ENCODE results near the gene CRY2. TPM values are rescaled to one million over a fixed set of nuclear protein-coding genes. Genes with fewer than 3 reads are reported as not detected.

The CRY2 gene
- total and polyA plus RNA-seq, 2 of the 13 experiments (the other 11 are each of a cell fraction or from before 2014, with no cell fraction given): 10.1 to 12.2 TPM

DNA sequence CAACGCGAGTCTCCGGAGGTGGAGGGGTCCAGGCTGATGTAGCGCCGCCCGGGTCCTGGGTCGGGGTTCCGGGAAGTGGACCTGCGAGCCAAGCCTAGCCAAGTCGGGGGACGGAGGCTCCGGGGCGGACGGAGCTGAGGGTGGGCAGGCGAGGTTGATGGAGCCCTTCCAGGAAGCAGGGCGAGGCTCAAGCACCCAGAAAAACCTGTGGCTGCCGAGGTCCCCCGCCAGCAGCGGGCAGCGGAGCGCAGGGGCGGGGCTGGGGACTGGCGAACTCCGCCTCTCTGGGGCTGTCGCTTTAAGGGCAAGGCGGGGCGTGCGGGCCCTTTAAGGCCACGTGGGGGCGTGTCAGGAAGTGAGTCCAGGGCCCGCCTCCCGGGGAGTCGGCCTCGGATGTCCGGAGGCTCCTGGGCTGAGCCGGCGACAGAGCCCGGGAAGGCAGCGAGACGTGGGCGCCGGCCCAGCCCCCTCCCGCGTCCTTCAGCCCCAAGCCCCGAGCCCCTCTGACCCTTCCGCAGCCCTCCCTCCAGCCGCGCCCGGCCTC is 42.4 kb upstream of the CRY2 start, which contains the start of gene SLC35C1 (continued):
- TF ChIP-seq GABPB1 (CRISPR knock-in tag; IDR thresholded peaks at IDR 0.05) (peak; percentile 89), ELF4 (CRISPR knock-in tag; IDR thresholded peaks at IDR 0.05; ENCODE audit: borderline replicate concordance) (no peak), ZMYM2 (CRISPR knock-in tag; IDR thresholded peaks at IDR 0.05) (no peak), ZNF607 (CRISPR knock-in tag; IDR thresholded peaks at IDR 0.05; ENCODE audit: borderline replicate concordance) (0 out of 2 replicates have a peak, but pooled peaks have one; percentile 55), ASH2L (IDR thresholded peaks at IDR 0.05; ENCODE audit: insufficient read length, low read depth, low read length) (peak; percentile 40), ZNF446 (CRISPR knock-in tag; IDR thresholded peaks at IDR 0.05) (no peak), ZNF788 (CRISPR knock-in tag; IDR thresholded peaks at IDR 0.05; ENCODE audit: borderline replicate concordance) (no peak), MED8 (CRISPR knock-in tag; IDR thresholded peaks at IDR 0.05; ENCODE audit: insufficient replicate concordance) (no peak), ZNF670 (CRISPR knock-in tag; IDR thresholded peaks at IDR 0.05; ENCODE audit: borderline replicate concordance) (0 out of 2 replicates have a peak, but pooled peaks have one; percentile 42), ZSCAN5A (CRISPR knock-in tag; IDR thresholded peaks at IDR 0.05; ENCODE audit: borderline replicate concordance) (no peak)
- TF ChIP-seq, protein P1, sequence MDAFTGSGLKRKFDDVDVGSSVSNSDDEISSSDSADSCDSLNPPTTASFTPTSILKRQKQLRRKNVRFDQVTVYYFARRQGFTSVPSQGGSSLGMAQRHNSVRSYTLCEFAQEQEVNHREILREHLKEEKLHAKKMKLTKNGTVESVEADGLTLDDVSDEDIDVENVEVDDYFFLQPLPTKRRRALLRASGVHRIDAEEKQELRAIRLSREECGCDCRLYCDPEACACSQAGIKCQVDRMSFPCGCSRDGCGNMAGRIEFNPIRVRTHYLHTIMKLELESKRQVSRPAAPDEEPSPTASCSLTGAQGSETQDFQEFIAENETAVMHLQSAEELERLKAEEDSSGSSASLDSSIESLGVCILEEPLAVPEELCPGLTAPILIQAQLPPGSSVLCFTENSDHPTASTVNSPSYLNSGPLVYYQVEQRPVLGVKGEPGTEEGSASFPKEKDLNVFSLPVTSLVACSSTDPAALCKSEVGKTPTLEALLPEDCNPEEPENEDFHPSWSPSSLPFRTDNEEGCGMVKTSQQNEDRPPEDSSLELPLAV (CRISPR knock-in tag; conservative IDR thresholded peaks at IDR 0.05; ENCODE audit: low read depth): no peak
- TF ChIP-seq, protein P2, sequence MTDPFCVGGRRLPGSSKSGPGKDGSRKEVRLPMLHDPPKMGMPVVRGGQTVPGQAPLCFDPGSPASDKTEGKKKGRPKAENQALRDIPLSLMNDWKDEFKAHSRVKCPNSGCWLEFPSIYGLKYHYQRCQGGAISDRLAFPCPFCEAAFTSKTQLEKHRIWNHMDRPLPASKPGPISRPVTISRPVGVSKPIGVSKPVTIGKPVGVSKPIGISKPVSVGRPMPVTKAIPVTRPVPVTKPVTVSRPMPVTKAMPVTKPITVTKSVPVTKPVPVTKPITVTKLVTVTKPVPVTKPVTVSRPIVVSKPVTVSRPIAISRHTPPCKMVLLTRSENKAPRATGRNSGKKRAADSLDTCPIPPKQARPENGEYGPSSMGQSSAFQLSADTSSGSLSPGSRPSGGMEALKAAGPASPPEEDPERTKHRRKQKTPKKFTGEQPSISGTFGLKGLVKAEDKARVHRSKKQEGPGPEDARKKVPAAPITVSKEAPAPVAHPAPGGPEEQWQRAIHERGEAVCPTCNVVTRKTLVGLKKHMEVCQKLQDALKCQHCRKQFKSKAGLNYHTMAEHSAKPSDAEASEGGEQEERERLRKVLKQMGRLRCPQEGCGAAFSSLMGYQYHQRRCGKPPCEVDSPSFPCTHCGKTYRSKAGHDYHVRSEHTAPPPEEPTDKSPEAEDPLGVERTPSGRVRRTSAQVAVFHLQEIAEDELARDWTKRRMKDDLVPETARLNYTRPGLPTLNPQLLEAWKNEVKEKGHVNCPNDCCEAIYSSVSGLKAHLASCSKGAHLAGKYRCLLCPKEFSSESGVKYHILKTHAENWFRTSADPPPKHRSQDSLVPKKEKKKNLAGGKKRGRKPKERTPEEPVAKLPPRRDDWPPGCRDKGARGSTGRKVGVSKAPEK (CRISPR knock-in tag; IDR thresholded peaks at IDR 0.05; ENCODE audit: borderline replicate concordance): no peak
- TF ChIP-seq, protein P3, sequence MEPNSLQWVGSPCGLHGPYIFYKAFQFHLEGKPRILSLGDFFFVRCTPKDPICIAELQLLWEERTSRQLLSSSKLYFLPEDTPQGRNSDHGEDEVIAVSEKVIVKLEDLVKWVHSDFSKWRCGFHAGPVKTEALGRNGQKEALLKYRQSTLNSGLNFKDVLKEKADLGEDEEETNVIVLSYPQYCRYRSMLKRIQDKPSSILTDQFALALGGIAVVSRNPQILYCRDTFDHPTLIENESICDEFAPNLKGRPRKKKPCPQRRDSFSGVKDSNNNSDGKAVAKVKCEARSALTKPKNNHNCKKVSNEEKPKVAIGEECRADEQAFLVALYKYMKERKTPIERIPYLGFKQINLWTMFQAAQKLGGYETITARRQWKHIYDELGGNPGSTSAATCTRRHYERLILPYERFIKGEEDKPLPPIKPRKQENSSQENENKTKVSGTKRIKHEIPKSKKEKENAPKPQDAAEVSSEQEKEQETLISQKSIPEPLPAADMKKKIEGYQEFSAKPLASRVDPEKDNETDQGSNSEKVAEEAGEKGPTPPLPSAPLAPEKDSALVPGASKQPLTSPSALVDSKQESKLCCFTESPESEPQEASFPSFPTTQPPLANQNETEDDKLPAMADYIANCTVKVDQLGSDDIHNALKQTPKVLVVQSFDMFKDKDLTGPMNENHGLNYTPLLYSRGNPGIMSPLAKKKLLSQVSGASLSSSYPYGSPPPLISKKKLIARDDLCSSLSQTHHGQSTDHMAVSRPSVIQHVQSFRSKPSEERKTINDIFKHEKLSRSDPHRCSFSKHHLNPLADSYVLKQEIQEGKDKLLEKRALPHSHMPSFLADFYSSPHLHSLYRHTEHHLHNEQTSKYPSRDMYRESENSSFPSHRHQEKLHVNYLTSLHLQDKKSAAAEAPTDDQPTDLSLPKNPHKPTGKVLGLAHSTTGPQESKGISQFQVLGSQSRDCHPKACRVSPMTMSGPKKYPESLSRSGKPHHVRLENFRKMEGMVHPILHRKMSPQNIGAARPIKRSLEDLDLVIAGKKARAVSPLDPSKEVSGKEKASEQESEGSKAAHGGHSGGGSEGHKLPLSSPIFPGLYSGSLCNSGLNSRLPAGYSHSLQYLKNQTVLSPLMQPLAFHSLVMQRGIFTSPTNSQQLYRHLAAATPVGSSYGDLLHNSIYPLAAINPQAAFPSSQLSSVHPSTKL (CRISPR knock-in tag; IDR thresholded peaks at IDR 0.05): no peak
- TF ChIP-seq, protein P4, sequence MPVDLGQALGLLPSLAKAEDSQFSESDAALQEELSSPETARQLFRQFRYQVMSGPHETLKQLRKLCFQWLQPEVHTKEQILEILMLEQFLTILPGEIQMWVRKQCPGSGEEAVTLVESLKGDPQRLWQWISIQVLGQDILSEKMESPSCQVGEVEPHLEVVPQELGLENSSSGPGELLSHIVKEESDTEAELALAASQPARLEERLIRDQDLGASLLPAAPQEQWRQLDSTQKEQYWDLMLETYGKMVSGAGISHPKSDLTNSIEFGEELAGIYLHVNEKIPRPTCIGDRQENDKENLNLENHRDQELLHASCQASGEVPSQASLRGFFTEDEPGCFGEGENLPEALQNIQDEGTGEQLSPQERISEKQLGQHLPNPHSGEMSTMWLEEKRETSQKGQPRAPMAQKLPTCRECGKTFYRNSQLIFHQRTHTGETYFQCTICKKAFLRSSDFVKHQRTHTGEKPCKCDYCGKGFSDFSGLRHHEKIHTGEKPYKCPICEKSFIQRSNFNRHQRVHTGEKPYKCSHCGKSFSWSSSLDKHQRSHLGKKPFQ (CRISPR knock-in tag; IDR thresholded peaks at IDR 0.05; ENCODE audit: insufficient replicate concordance): no peak
- TF ChIP-seq, protein P5, sequence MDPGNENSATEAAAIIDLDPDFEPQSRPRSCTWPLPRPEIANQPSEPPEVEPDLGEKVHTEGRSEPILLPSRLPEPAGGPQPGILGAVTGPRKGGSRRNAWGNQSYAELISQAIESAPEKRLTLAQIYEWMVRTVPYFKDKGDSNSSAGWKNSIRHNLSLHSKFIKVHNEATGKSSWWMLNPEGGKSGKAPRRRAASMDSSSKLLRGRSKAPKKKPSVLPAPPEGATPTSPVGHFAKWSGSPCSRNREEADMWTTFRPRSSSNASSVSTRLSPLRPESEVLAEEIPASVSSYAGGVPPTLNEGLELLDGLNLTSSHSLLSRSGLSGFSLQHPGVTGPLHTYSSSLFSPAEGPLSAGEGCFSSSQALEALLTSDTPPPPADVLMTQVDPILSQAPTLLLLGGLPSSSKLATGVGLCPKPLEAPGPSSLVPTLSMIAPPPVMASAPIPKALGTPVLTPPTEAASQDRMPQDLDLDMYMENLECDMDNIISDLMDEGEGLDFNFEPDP (CRISPR knock-in tag; conservative IDR thresholded peaks at IDR 0.05): no peak

Measured in HepG2 (cell line).